H9 (cell line): ENCODE measurements around the gene ASIC4. TPM values are rescaled to one million over a fixed set of nuclear protein-coding genes. Genes with fewer than 3 reads are reported as not detected.

Experiments used
- DNase-seq: peaks from one replicate; pipeline ENCODE4 v3.0.0-alpha.2; 2017
- H2AFZ ChIP-seq: one replicate; pipeline ENCODE4 v1.6.1; 2013; ENCODE audit warnings: mild to moderate bottlenecking, low read length, control low read depth, moderate library complexity
- H2AK5ac ChIP-seq: 2 replicates; pipeline ENCODE4 v1.6.1; 2013; ENCODE audit warnings: low read length, control low read depth, mixed read lengths; ENCODE audit not compliant: insufficient read length
- H2BK120ac ChIP-seq: one replicate; pipeline ENCODE4 v1.6.1; 2013; ENCODE audit warnings: low read depth, mild to moderate bottlenecking, low read length, control low read depth, inconsistent platforms; ENCODE audit not compliant: poor library complexity, severe bottlenecking
- H2BK12ac ChIP-seq: 2 replicates; pipeline ENCODE4 v1.6.1; 2013; ENCODE audit warnings: low read length, control low read depth, mixed read lengths, low read depth; ENCODE audit not compliant: insufficient read length
- H2BK15ac ChIP-seq: 2 replicates; pipeline ENCODE4 v1.6.1; 2013; ENCODE audit warnings: low read depth, low read length, control low read depth
- H2BK20ac ChIP-seq: one replicate; pipeline ENCODE4 v1.6.1; 2013; ENCODE audit warnings: low read depth, mild to moderate bottlenecking, low read length, control low read depth, inconsistent platforms; ENCODE audit not compliant: poor library complexity, severe bottlenecking
- H2BK5ac ChIP-seq: 2 replicates; pipeline ENCODE4 v1.6.1; 2013; ENCODE audit warnings: low read length, control low read depth, mixed read lengths; ENCODE audit not compliant: insufficient read length
- H3K14ac ChIP-seq: 2 replicates; pipeline ENCODE4 v1.6.1; 2013; ENCODE audit warnings: low read length, control low read depth; ENCODE audit not compliant: insufficient read depth
- H3K18ac ChIP-seq: 2 replicates; pipeline ENCODE4 v1.6.1; 2013; ENCODE audit warnings: low read depth, mild to moderate bottlenecking, mixed read lengths, low read length, control low read depth; ENCODE audit not compliant: insufficient read length
- H3K23ac ChIP-seq: 2 replicates; pipeline ENCODE4 v1.6.1; 2013; ENCODE audit warnings: low read length, control low read depth, mixed read lengths, low read depth; ENCODE audit not compliant: insufficient read length
- H3K23me2 ChIP-seq: 2 replicates; pipeline ENCODE4 v1.6.1; 2013; ENCODE audit warnings: low read depth, mild to moderate bottlenecking, mixed read lengths, low read length, control low read depth; ENCODE audit not compliant: insufficient read length, poor library complexity, severe bottlenecking
- H3K27ac ChIP-seq: 2 replicates; pipeline ENCODE4 v1.5.1; 2013; ENCODE audit warnings: low read length, control low read depth, mixed read lengths, low read depth; ENCODE audit not compliant: insufficient read length
- H3K27me3 ChIP-seq: 2 replicates; pipeline ENCODE4 v1.6.1; 2013; ENCODE audit warnings: low read length, control low read depth, inconsistent platforms; ENCODE audit not compliant: insufficient read depth
- H3K4ac ChIP-seq: 2 replicates; pipeline ENCODE4 v1.6.1; 2013; ENCODE audit warnings: low read depth, mild to moderate bottlenecking, control low read depth, inconsistent platforms, low read length, moderate library complexity
- H3K4me1 ChIP-seq: 2 replicates; pipeline ENCODE4 v1.6.1; 2013; ENCODE audit warnings: low read length, control low read depth, inconsistent platforms; ENCODE audit not compliant: insufficient read depth
- H3K4me2 ChIP-seq: 2 replicates; pipeline ENCODE4 v1.6.1; 2013; ENCODE audit warnings: low read length, control low read depth, mixed read lengths; ENCODE audit not compliant: insufficient read length, insufficient read depth
- H3K56ac ChIP-seq: 2 replicates; pipeline ENCODE4 v1.6.1; 2013; ENCODE audit warnings: low read depth, mild to moderate bottlenecking, mixed read lengths, low read length, control low read depth; ENCODE audit not compliant: insufficient read length
- H3K79me1 ChIP-seq: 2 replicates; pipeline ENCODE4 v1.6.1; 2013; ENCODE audit warnings: low read depth, mild to moderate bottlenecking, moderate library complexity, low read length, control low read depth, inconsistent platforms; ENCODE audit not compliant: insufficient read depth, poor library complexity, severe bottlenecking
- H3K79me2 ChIP-seq: 2 replicates; pipeline ENCODE4 v1.6.1; 2013; ENCODE audit warnings: low read length, control low read depth, inconsistent platforms; ENCODE audit not compliant: insufficient read depth
- H3K9ac ChIP-seq: 2 replicates; pipeline ENCODE4 v1.6.1; 2013; ENCODE audit warnings: low read length, control low read depth, mixed read lengths; ENCODE audit not compliant: insufficient read length; ENCODE audit errors: extremely low read depth
- H3K9me3 ChIP-seq: one replicate; pipeline ENCODE4 v1.6.1; 2013; ENCODE audit warnings: low read depth, low read length, inconsistent platforms; ENCODE audit not compliant: control insufficient read depth
- H3T11ph ChIP-seq: one replicate; pipeline ENCODE4 v1.6.1; 2013; ENCODE audit warnings: mild to moderate bottlenecking, low read length, control low read depth, inconsistent platforms
- H4K20me1 ChIP-seq: one replicate; pipeline ENCODE4 v1.6.1; 2013; ENCODE audit not compliant: control insufficient read depth, insufficient read length, insufficient read depth
- H4K5ac ChIP-seq: 2 replicates; pipeline ENCODE4 v1.6.1; 2013; ENCODE audit warnings: low read depth, mild to moderate bottlenecking, mixed read lengths, low read length, control low read depth; ENCODE audit not compliant: insufficient read length
- H4K8ac ChIP-seq: replicated peaks from 2 replicates; pipeline ENCODE4 v1.6.1; 2013; ENCODE audit warnings: low read length, control low read depth, mixed read lengths, low read depth; ENCODE audit not compliant: insufficient read length
- H4K91ac ChIP-seq: 2 replicates; pipeline ENCODE4 v1.6.1; 2013; ENCODE audit warnings: low read depth, mild to moderate bottlenecking, moderate library complexity, mixed read lengths, low read length, control low read depth; ENCODE audit not compliant: insufficient read length
- H3K27ac Mint-ChIP-seq, 3 experiments: 2 replicates in 2 of 3; 3 replicates in 1 of 3; pipeline ENCODE4 v1.8.0; 2020 to 2021; ENCODE audit warnings: mixed read lengths in 3 of 3, mild to moderate bottlenecking in 1 of 3, moderate library complexity in 1 of 3
- H3K27me3 Mint-ChIP-seq: 2 replicates; pipeline ENCODE4 v1.8.0; 2021; ENCODE audit warnings: low read depth, mild to moderate bottlenecking, moderate library complexity, mixed read lengths
- H3K36me3 Mint-ChIP-seq, 3 experiments: 2 replicates in 2 of 3; 3 replicates in 1 of 3; pipeline ENCODE4 v1.8.0; 2020 to 2021; ENCODE audit warnings: low read depth in 3 of 3, mixed read lengths in 3 of 3; ENCODE audit not compliant: insufficient read depth in 1 of 3
- H3K4me1 Mint-ChIP-seq, 2 experiments: 2 replicates each; pipeline ENCODE4 v1.8.0; 2020; ENCODE audit warnings: mixed read lengths in 2 of 2
- H3K4me3 Mint-ChIP-seq, 2 experiments: 2 replicates in 1 of 2; 3 replicates in 1 of 2; pipeline ENCODE4 v1.8.0; 2020 to 2021; ENCODE audit warnings: mild to moderate bottlenecking in 2 of 2, mixed read lengths in 2 of 2, moderate library complexity in 1 of 2
- H3K9me3 Mint-ChIP-seq, 2 experiments: 2 replicates in 1 of 2; 3 replicates in 1 of 2; pipeline ENCODE4 v1.8.0; 2020; ENCODE audit warnings: mild to moderate bottlenecking in 2 of 2, mixed read lengths in 2 of 2, moderate library complexity in 1 of 2
- WGBS: extraction: QIAGEN DNeasy Blood & Tissue Kit; methylation state at CpG from one replicate; pipeline ENCODE4 v1.1.7; 2013; ENCODE audit warnings: missing lambda C conversion rate, low lambda C conversion rate, mixed read lengths; ENCODE audit not compliant: insufficient read length; ENCODE audit errors: extremely low coverage; 5-methylcytosine and 5-hydroxymethylcytosine counted together
- total RNA-seq: library from RNA; stranded (reverse); gene quantifications from 2 replicates; pipeline ENCODE4 v1.2.1, GENCODE V29; 2021
- TF ChIP-seq, protein P1 (sequence below): fragments of 200-600 bp; sonication (generic); conservative IDR thresholded peaks from 3 replicates; pipeline ENCODE4 v1.8.0; 2021; ENCODE audit warnings: antibody characterized with exemption, mild to moderate bottlenecking

The ASIC4 gene
- total RNA-seq, 1 experiment from 2014 or later, result 0.37 TPM

DNA sequence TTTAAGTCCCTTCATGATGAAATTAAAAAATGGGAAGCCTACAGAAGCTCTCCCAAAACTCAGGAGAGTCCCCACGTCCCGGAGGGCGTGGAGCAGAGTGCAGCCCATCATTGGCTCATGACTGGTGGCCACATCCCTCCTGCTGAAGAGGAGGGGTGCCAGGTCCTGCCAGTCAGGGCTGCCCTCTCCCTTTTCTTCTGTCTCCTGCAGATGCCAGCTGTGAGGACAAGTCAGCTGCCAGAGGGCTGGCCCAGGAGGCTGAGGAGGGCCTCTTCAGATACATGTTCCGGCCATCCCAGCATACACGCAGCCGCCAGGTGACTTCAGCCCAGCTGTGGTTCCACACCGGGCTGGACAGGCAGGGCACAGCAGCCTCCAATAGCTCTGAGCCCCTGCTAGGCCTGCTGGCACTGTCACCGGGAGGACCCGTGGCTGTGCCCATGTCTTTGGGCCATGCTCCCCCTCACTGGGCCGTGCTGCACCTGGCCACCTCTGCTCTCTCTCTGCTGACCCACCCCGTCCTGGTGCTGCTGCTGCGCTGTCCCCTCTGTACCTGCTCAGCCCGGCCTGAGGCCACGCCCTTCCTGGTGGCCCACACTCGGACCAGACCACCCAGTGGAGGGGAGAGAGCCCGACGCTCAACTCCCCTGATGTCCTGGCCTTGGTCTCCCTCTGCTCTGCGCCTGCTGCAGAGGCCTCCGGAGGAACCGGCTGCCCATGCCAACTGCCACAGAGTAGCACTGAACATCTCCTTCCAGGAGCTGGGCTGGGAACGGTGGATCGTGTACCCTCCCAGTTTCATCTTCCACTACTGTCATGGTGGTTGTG, 60.4 kb downstream of the ASIC4 start:
- H3K9me3 ChIP-seq, result no peaks in the 10 kb centered on the region
- peaks cover 5% of the 10 kb centered on the region; the same call in 1 of the 2 replicates for H3K4me1 ChIP-seq
- no peak overlapping the region for H3K9ac ChIP-seq
- H3K56ac ChIP-seq, result no peak overlapping the region
- H3K27ac ChIP-seq, result no peak overlapping the region
- H3K23me2 ChIP-seq, result peaks cover 7% of the 10 kb centered on the region
- no CpG with 5 or more reads among the region's 22 CpGs for WGBS
- H4K91ac ChIP-seq, result no peak overlapping the region
- no peak overlapping the region for H4K8ac ChIP-seq
- H3K79me1 ChIP-seq, result no peaks in the 10 kb centered on the region
- no peak overlapping the region for H2AFZ ChIP-seq
- Mint-ChIP-seq H3K36me3 (peaks cover 2 to 6% (median 4%) of the 10 kb centered on the region in 3 experiments), H3K27me3 (peaks cover 22% of the 10 kb centered on the region), H3K27ac (no peak overlapping the region), H3K4me1 (peaks cover 51 to 65% of the 10 kb centered on the region in 2 experiments), H3K4me3 (no peak overlapping the region), H3K9me3 (no peaks in the 10 kb centered on the region; a peak in 1 of 5 replicates)
- H2BK5ac ChIP-seq, result no peak overlapping the region
- TF ChIP-seq, protein P1, sequence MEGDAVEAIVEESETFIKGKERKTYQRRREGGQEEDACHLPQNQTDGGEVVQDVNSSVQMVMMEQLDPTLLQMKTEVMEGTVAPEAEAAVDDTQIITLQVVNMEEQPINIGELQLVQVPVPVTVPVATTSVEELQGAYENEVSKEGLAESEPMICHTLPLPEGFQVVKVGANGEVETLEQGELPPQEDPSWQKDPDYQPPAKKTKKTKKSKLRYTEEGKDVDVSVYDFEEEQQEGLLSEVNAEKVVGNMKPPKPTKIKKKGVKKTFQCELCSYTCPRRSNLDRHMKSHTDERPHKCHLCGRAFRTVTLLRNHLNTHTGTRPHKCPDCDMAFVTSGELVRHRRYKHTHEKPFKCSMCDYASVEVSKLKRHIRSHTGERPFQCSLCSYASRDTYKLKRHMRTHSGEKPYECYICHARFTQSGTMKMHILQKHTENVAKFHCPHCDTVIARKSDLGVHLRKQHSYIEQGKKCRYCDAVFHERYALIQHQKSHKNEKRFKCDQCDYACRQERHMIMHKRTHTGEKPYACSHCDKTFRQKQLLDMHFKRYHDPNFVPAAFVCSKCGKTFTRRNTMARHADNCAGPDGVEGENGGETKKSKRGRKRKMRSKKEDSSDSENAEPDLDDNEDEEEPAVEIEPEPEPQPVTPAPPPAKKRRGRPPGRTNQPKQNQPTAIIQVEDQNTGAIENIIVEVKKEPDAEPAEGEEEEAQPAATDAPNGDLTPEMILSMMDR, result no peak
- H3K27me3 ChIP-seq, result no peaks in the 10 kb centered on the region; the same call in 1 of the 2 replicates
- no peak overlapping the region for H3K4me2 ChIP-seq
- no peak overlapping the region for H3T11ph ChIP-seq
- H3K4ac ChIP-seq, result no peak overlapping the region
- H4K20me1 ChIP-seq, result no peaks in the 10 kb centered on the region
- DNase-seq, result no peak
- no peak overlapping the region for H2BK120ac ChIP-seq
- no peaks in the 10 kb centered on the region for H3K79me2 ChIP-seq
- H2BK12ac ChIP-seq, result no peak overlapping the region
- no peak overlapping the region for H3K14ac ChIP-seq
- no peak overlapping the region for H3K23ac ChIP-seq
- H4K5ac ChIP-seq, result no peak overlapping the region
- no peak overlapping the region for H2BK20ac ChIP-seq
- no peak overlapping the region for H3K18ac ChIP-seq
- H2BK15ac ChIP-seq, result no peak overlapping the region
- H2AK5ac ChIP-seq, result no peak overlapping the region
